ENCODE results near the gene SSNA1. TPM values are rescaled to one million over a fixed set of nuclear protein-coding genes. Genes with fewer than 3 reads are reported as not detected.

The SSNA1 gene
- total RNA-seq, 1 donor from 2014 or later = 73.7 TPM

DNA sequence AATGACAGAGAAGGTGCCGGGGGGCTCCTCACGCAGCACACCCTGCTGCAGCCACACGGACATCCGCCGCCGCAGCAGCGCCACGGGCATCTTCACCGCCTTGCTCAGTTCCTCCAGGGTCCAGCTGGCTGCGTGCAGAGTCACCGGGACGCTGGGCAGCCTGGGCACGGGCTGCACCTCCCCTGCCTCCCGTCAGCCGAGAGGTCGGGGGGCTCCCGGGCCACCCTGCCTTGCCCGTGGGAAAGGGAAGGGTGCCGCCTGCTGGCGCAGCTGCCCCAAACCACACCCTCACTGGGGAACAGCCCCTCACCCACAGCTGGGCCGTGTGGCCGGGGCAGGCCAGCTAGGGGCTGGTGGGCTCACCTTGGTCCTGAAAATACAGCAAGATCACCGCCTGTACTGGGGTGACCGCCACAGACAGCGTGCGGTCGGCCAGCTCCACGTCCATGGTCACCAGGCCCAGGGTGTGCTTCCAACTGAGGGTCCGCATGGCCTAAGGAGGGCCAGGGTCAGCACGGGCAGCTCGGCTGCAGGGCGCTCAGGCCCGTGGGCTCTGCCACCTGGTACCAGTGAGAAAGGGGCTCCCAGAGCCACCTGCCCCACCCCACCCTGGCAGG is 13.0 kb upstream of the SSNA1 start:
- intact Hi-C loops (cut with DNase I) = no loop called here
- peak; percentile 7 for ATAC-seq (ENCODE audit: poor library complexity)
- no peak for DNase-seq

GRCh38 chr9:137176302-137177182 is 11.9 kb upstream of the SSNA1 start:
- DNase-seq (no peak), ATAC-seq (ENCODE audit: poor library complexity) (peak; percentile 40)
- intact Hi-C loops (cut with DNase I) = no loop called here

DNA sequence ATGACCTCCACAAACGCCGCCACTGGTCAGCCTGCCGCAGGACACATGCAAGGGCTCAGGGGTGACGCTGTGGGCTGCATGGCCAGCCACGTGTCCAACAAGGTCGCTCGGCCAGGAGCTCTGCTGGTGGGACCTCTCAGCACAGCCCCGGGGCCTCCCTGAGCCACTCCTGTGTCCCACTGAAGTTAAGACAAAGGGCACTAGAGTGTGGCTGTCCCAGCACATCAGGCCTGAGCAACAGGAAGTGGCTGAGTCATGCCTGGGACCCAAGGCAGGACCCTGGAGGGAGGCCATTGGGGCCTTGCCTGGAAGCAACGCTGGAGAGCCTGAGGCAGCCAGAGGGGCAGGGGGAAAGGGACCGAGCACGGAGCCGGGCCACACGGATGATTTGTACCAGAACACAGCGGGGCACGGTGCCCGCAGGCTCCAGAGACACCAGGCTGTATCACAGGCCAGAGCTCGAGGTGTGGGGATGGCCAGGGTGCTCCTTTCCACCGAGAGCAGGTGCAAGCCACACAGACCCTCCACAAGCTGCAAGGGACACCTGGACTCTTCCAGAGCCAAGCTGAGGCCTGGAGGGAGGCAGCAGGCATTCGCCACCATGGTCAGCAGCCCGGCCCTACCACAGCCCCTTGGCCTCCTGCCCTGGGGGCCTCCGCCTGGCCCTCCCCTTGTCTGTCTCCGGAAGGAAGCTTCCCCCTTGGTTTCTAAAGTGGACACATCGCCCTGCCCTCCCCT is 10.1 kb upstream of the SSNA1 start:
- ATAC-seq (ENCODE audit: poor library complexity) = no peak
- DNase-seq = no peak
- intact Hi-C loops (cut with DNase I) = no loop called here

- DNase-seq = no peak
- intact Hi-C loops (cut with DNase I) = no loop called here
- ATAC-seq (ENCODE audit: poor library complexity) = no peak
These were observed 9.4 kb upstream of the SSNA1 start for GRCh38 chr9:137178939-137179630.

DNA sequence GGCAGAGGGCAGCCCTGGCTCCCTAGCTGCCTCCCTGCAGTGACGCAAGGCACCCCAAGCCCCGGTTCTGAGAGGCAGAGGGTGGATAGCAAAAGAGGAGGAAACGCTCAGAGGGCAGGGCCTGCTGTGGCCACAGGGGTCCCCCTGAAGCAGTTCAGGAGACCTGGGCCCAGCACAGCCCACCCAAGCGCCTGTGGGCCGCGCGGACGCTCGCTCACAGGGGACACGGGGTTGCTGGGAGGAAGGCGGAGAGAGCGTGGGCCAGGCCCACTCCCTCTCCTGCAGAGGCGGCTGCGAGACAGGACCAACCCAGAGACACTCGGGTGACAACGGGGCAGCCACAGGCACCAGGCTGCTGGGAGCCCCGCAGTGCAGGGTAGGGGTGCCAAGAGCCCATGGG is 8.7 kb upstream of the SSNA1 start:
- intact Hi-C loops (cut with DNase I) = no loop called here
- no peak for ATAC-seq (ENCODE audit: poor library complexity)
- DNase-seq = no peak

DNA sequence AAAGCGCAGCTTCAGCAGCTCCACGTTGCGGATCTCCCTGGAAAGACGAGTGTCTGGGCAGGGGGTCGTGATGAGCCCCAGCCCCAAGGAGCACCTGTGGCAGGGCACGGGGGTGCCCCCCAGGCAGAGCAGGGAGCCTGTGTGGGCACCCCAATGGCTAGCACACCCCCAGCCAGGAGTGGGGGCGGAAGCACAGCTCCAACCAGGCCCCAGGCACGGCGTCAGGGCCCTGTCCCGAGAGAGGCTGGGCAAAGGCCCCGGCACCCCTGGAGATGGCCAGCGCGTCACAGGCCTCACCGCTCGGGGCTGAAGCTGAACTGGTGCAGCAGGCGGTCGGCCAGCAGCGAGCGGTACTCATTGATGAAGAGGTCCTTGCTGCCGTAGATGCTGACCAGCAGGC is 8.0 kb upstream of the SSNA1 start:
- no peak for ATAC-seq (ENCODE audit: poor library complexity)
- intact Hi-C loops (cut with DNase I) = no loop called here

DNA sequence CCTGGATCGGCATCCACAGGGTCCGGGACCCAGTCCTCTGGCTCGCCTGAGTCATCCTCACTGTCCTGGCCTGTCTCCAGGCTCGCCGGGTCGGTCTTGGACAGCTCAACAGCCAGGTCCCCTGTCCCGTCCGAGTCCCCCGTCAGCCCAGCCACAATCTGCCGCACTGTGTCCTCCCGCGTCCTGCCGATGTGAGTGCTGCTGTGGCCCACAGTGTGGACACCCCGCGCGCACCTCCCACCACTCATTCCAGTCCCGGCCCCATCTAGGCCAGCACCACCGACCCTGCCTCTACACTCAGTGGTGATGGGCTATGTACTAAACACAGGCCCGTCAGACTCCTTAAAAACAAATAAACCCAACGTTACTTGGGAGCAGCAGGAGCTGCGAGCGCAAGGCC is 6.8 kb upstream of the SSNA1 start:
- intact Hi-C loops (cut with DNase I) = no loop called here
- no peak for DNase-seq
- no peak for ATAC-seq (ENCODE audit: poor library complexity)

More for the DNA sequence above, 8.0 kb upstream of the SSNA1 start:
- DNase-seq = no peak

DNA sequence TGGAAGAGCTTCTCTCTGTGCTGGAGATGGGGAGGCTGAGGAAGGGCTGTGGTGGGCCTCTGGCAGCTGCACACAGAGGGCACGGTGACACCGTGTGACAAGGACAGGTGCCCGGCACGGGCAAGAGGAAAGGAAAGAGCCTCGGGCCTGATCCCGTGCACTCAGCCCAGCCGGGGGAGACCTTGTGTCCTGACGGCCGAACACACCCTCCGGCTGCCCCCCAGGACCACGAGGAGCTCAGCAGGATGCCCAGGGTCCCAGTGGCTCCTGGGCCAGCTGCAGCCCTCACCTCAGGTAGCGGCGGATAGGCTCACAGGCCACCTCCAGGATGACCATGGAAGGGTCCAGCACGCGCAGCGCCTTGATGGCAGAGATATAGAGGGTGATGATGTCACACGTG is 5.6 kb upstream of the SSNA1 start:
- ATAC-seq (ENCODE audit: poor library complexity) (no peak), DNase-seq (no peak)
- intact Hi-C loops (cut with DNase I) = no loop called here

GRCh38 chr9:137183980-137184595 is 4.4 kb upstream of the SSNA1 start:
- intact Hi-C loops (cut with DNase I) = no loop called here
- no peak for ATAC-seq (ENCODE audit: poor library complexity)
- DNase-seq = no peak

GRCh38 chr9:137184881-137185660 is 3.4 kb upstream of the SSNA1 start:
- DNase-seq = no peak
- no peak for ATAC-seq (ENCODE audit: poor library complexity)
- intact Hi-C loops (cut with DNase I) = no loop called here

DNA sequence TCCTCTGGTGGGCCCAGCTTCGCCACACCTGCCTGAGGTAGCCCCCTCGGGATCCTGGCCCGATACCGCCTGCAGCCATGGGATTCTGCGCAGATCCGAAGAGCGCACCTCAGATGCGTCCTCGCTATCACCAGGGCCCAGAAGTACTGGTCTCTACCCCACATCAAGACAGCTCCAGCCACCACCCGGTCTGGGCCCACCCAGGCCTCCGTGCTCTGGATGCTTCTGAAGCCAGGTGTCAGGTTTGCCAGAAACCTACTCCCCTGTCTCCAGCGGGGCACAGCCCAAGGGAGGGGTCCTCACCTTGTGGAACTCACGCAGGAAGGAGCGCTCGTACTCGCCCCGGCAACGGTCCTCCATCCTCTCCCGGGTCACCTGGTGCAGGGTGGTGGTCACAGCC is 2.6 kb upstream of the SSNA1 start:
- ATAC-seq (ENCODE audit: poor library complexity) (no peak), DNase-seq (no peak)
- intact Hi-C loops (cut with DNase I) = no loop called here

GRCh38 chr9:137186385-137186784 is 2.1 kb upstream of the SSNA1 start:
- intact Hi-C loops (cut with DNase I) = no loop called here
- no peak for ATAC-seq (ENCODE audit: poor library complexity)

GRCh38 chr9:137187386-137187785 is 1.1 kb upstream of the SSNA1 start:
- intact Hi-C loops (cut with DNase I) = no loop called here
- ATAC-seq (ENCODE audit: poor library complexity) (no peak), DNase-seq (no peak)

More at GRCh38 chr9:137186385-137186784, 2.1 kb upstream of the SSNA1 start:
- no peak for DNase-seq

DNA sequence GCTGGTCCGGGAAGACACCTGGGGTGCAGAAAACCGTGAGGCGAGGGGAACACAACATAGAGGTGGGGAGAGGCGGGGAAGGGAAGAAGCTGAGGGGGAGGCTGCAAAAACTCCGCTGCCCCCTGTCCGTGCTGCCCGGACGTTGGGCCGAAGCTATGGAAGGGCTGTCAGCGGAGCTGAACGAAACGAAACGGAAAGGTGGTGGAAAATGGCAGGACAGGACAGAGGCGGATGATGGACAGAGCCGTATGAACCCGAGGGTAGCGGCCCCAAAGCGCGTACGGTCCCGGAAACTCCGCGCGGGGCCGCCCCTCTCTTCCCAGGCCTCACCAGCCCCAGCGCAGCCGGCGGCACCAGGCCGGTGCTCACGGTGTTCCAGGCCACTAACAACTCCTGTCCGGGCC is 388 bp upstream of the SSNA1 start:
- intact Hi-C loops (cut with DNase I) = no loop called here
- no peak for DNase-seq
- peak; percentile 21 for ATAC-seq (ENCODE audit: poor library complexity)

DNA sequence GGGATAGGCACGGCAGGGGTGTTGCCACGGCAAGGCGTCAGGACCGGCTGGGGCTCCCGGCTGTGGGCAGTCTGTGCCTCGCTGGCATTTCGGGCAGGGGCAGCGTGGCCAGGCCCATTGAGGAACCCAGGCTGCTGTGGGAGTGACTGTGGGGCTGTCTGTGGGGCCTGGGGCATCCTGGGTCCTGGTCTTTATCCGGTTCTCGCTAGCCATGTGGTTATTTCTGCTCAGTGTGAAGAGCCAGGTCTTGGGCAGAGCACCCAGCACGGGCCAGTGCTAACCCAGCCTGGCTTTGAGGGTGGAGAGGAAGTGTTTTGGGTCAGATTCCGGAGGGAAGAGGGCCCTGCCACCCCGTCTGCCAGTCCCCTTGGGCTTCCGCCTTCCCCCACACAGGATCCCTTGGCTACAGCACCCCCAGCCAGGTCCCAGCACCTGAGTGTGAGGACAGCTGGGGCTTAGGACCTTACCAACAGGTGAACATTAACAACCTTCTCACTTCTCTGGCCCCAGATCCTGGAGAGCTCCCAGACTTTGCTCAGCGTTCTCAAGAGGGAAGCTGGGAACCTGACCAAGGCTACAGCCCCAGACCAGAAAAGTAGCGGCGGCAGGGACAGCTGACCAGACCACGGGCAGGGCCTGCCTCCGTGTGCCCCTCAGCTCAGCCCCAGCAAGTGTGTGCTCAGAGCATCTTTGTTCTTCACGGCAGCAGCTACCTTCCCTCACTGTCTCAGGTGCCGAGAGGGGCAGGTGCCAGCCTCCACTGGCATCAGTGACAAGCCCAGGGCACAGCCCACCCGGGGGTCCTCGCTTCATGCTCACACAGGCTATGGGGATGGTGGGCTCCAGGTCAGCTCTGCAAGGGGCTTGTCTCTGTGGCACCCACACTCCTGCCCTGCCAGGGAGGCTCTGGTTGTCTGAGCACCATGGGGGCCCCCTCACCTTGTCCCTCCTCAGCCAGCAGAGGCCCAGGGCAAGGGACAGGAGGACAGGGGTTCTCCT is 1.1 kb downstream of the SSNA1 start:
- ATAC-seq (ENCODE audit: poor library complexity) (no peak), DNase-seq (no peak)
- intact Hi-C loops (cut with DNase I) = loop anchor here (5.0 kb wide), 1 partner anchor 38 kb away; the partner anchor contains the start of genes CYSRT1 and RNF224

DNA sequence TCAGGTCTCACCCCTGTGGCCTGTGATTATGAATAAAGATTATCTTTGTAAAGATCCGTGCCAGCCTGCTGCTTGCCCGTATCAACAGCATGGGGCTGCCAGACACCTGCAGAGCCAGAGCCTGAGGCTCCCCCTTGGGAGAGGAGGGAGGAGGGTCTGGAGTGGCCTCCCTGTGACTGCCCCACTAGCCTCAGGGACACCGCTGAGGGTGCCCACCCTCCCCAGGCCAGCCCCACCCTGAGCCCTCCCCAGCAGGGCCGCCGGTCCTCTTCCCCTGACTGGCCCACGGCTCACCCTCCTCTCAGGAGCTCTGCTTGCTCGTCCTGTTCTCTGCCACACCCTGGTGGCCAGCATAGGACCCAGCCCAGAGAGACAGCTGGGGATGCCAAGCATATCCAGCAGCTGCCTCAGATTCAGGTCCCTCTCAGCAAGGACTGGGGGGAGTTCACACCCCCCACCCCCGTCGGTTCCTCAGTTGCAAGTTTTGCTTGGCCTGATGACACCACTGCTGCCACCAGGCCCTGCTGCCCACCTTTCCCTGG is 1.9 kb downstream of the SSNA1 start:
- intact Hi-C loops (cut with DNase I) = loop anchor here (5.0 kb wide), 1 partner anchor 37 kb away; the partner anchor contains the start of genes CYSRT1 and RNF224
- DNase-seq (no peak), ATAC-seq (ENCODE audit: poor library complexity) (no peak)

All from Right ventricle myocardium superior (tissue), 1 donor.